ENCODE results near the gene DLGAP1.

GRCh38 chr18:4232656-4233055, 222.5 kb downstream of the DLGAP1 start:
- no peak for TF ChIP-seq POLR2AphosphoS5 (IDR thresholded peaks at IDR 0.05)
- no peak for TF ChIP-seq POLR2A (IDR thresholded peaks at IDR 0.05; ENCODE audit: low read depth)
